ENCODE measurements around the gene RPSA.
"Not testable (repeated sequence)": the region's sequence is repeated elsewhere in the genome, so short reads cannot be mapped to it uniquely, and the experiment has no call there.

The RPSA gene

DNA sequence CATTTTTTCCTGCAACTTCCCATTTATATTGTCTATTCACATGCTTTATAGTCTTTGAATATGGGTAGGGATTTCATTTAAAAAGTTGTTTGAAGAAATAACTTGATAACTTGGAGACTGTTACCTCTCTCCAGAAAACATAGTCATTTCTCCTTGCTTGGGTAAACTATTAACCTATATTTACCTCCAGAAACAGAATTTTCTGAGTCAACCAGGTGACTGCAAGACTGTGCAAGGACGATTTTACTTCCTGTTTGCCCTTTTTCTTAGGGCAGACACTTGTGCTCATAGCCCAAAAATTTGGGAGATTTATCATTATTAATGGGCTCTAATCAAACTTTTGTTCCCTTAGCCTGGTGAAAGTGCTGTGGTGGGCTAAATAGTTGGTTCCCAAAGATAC, 46.6 kb downstream of the RPSA start:
- DNase-seq (ENCODE audit: insufficient read length, low spot score) (no peak), FAIRE-seq (no peak)

DNA sequence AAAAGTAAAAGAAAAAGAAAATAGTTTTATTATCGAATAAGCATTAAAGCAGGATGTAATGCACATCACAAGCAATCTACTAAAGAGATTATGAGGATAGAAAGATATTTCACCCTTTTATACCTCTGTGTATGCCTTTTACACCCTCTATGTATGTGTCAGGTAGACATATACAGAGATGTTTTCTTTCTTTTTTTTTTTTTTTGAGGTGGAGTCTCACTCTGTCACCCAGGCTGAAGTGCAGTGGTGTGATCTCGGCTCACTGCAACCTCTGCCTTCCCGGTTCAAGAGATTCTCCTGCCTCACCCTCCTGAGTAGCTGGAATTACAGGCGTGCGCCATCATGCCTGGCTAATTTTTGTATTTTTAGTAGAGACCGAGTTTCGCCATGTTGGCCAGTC, 47.4 kb downstream of the RPSA start:
- not testable (repeated sequence) for DNase-seq (ENCODE audit: insufficient read length, low spot score); FAIRE-seq

DNA sequence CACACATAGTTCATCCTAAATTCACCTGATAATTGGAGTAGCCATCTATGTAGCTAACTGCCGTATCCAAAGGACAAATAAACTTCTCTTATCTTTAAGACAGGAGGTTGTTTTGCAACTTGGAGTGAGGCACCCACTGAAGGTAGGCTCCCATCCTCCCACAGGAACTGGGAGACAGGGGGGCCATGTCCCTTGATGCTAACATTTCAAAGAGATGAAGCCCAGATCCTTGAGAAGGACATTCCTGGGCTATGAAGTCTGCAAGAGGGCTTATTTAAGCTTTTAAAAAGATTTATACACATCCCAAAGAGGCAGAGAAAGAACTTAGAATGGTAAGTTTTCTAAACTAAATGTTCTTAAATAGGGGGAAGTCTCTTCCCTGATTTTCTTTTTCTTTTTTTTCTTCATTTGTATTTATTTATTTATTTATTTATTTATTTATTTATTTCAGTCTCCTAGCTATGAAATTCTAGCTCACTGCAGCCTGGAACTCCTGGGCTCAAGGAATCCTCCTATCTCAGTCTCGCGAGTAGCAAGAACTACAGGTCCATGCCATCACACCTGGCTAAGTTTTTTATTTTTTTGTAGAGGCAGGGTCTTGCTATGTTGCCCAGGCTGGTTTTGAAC, 48.2 kb downstream of the RPSA start:
- FAIRE-seq (no peak), DNase-seq (ENCODE audit: insufficient read length, low spot score) (no peak)

DNA sequence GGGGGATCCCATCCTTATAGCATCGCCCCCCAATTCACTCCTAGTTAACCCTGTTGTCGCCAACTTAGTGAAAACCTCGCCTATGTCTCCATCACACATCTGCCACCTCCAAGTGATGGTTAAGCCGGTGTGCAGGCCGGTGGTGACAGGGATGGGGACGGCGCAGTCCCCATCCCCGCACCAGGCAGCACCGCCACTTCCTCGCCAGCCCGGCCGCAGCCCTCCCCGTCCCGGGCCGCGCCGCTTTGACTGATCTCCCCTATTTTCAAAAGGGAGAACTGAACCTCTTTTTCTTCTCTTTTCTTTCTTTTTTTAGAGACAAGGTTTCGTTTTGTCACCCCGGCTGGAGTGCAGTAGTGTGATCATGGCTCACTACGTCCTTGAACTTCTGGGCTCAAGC, 49.6 kb downstream of the RPSA start:
- FAIRE-seq, result no peak
- no peak for DNase-seq (ENCODE audit: insufficient read length, low spot score)

DNA sequence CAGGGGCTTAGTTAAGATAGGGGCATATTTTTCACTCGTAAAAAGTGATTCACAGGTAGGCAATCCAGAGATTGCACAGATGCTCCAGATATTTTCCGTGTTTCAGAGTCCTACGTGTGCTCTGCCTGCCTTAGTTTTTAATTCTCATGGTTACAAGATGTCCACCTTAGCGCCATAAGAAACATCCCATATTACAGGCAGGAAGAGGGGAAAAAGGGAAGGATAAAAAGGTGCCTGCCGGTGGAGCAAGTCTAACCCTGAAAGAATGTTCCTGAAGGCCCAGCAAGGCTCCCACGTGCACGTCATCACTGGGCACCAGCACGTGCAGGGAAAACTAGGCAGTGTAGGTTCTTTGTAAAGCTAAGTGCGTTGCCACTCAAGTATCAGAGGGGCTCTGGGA, 50.8 kb downstream of the RPSA start:
- no peak for DNase-seq (ENCODE audit: insufficient read length, low spot score)
- no peak for FAIRE-seq

DNA sequence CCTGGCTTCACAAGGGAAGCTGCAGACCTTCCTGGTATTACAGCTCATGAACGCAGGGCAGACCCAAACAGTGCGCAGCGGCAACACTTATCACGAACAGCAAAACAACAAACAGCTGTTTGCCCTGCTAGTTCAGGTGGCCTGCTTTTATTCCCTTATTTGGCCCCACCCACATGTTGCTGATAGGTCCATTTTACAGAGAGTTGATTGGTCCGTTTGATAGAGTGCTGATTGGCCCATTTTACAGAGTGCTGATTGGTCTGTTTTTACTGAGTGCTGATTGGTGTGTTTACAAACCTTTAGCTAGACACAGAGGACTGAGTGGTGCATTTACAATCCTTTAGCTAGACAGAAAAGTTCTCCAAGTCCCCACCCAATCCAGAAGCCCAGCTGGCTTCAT, 52.1 kb downstream of the RPSA start:
- DNase-seq (ENCODE audit: insufficient read length, low spot score); FAIRE-seq: not testable (repeated sequence)

DNA sequence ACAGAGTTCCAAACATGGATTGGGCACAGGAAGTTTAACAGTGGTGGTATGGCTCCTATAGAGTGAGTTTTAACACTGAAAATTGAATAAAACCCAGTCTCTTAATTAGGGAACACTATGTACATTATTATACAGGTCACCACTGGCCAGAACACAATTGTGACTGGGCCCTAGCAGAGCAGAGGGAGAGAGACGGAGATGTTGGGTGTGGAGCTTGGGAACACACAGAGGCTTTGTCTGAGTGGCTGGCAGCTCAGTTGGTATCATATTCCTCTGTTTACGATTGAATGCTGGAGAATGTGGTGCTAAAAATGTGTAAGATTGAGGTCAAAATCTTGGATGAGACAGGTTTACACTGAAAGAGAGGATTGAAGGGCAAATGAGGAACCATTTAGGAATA, 54.2 kb downstream of the RPSA start:
- DNase-seq (ENCODE audit: insufficient read length, low spot score), result no peak
- no peak for FAIRE-seq
